GM21367 (cell line): Measurements from ENCODE around the gene COTL1.
A peak's percentile ranks its signal among the peaks of the same experiment; 100 is the strongest.

Source experiments
- ATAC-seq: cut with Tn5 transposase; IDR thresholded peaks from one replicate; pipeline ENCODE4 v1.9.1; 2021; ENCODE audit not compliant: unreplicated experiment

The COTL1 gene

GRCh38 chr16:84597931-84598351 is 19.9 kb downstream of the COTL1 start:
- no peak for ATAC-seq

GRCh38 chr16:84597528-84597896 is 20.4 kb downstream of the COTL1 start:
- no peak for ATAC-seq

- no peak for ATAC-seq
Measured at GRCh38 chr16:84596801-84597527, 20.9 kb downstream of the COTL1 start.

- no peak for ATAC-seq
Measured at GRCh38 chr16:84596161-84596560, 21.7 kb downstream of the COTL1 start.

- no peak for ATAC-seq
Measured at GRCh38 chr16:84595052-84595481, 22.8 kb downstream of the COTL1 start.

- no peak for ATAC-seq
Measured at GRCh38 chr16:84594725-84595038, 23.2 kb downstream of the COTL1 start.

- ATAC-seq = peak; percentile 82
Measured at GRCh38 chr16:84593825-84594724, 23.8 kb downstream of the COTL1 start.

- no peak for ATAC-seq
Measured at GRCh38 chr16:84592718-84593117, 25.2 kb downstream of the COTL1 start.

- no peak for ATAC-seq
Measured at GRCh38 chr16:84589975-84590719, 27.7 kb downstream of the COTL1 start.

- no peak for ATAC-seq
Measured at GRCh38 chr16:84588991-84589390, 28.9 kb downstream of the COTL1 start.

GRCh38 chr16:84585886-84586285 is 32.0 kb downstream of the COTL1 start:
- no peak for ATAC-seq

GRCh38 chr16:84585467-84585866 is 32.4 kb downstream of the COTL1 start:
- no peak for ATAC-seq

- ATAC-seq = no peak
Measured at GRCh38 chr16:84584678-84585077, 33.2 kb downstream of the COTL1 start.

- no peak for ATAC-seq
Measured at GRCh38 chr16:84583995-84584394, 33.9 kb downstream of the COTL1 start.

- no peak for ATAC-seq
Measured at GRCh38 chr16:84582958-84583516, 34.8 kb downstream of the COTL1 start.

- no peak for ATAC-seq
Measured at GRCh38 chr16:84581158-84581557, 36.7 kb downstream of the COTL1 start.

GRCh38 chr16:84579936-84580335 is 37.9 kb downstream of the COTL1 start:
- no peak for ATAC-seq

- ATAC-seq = no peak
Measured at GRCh38 chr16:84578538-84579126, 39.2 kb downstream of the COTL1 start.

- ATAC-seq = no peak
Measured at GRCh38 chr16:84577034-84577803, 40.7 kb downstream of the COTL1 start.

- no peak for ATAC-seq
Measured at GRCh38 chr16:84575914-84576313, 42.0 kb downstream of the COTL1 start.
